Left hindlimb (tissue), 1 donor: ENCODE measurements around the gene RGPD5.
"Not testable (repeated sequence)": the region's sequence is repeated elsewhere in the genome, so short reads cannot be mapped to it uniquely, and the experiment has no call there.

Experiments used
- DNase-seq: peaks from one replicate; pipeline ENCODE4 v3.0.0-alpha.2; 2018

The RGPD5 gene

DNA sequence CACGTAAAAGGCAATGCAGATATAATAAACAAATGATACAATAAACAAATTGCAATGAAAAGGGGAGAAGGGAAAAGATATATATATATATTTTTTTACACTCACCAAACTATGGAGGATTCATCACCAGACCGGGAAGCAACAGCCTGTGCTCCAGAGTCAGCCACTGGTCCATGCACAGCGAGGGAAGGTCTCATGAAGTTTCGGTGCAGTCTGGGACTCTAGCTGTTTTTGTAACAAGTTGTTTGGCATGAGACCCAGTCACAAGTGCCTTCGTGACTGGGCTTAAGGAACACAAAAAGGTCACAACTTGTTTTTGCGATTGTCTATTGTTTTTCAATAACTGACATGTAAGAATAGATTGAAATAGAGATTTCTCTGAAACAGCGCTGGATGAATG lies 99.6 kb downstream of the RGPD5 start:
- not testable (repeated sequence) for DNase-seq

DNA sequence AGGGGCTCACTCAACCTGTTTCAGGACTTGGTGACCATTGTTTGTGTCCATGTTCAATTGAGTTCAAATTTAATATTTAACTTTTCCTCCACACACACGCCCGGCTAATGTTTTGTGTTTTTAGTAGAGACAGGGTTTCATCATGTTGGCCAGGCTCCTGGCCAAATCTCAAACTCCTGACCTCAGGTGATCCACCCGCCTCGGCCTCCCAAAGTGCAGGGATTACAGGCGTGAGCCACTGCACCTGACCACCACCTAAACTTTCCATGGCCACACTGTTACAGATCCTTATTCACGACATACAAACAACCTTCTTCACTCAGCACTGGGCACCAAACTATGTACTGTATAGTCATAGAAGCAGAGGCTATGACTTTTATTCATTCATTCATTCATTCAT lies 100.0 kb downstream of the RGPD5 start:
- DNase-seq, result not testable (repeated sequence)

DNA sequence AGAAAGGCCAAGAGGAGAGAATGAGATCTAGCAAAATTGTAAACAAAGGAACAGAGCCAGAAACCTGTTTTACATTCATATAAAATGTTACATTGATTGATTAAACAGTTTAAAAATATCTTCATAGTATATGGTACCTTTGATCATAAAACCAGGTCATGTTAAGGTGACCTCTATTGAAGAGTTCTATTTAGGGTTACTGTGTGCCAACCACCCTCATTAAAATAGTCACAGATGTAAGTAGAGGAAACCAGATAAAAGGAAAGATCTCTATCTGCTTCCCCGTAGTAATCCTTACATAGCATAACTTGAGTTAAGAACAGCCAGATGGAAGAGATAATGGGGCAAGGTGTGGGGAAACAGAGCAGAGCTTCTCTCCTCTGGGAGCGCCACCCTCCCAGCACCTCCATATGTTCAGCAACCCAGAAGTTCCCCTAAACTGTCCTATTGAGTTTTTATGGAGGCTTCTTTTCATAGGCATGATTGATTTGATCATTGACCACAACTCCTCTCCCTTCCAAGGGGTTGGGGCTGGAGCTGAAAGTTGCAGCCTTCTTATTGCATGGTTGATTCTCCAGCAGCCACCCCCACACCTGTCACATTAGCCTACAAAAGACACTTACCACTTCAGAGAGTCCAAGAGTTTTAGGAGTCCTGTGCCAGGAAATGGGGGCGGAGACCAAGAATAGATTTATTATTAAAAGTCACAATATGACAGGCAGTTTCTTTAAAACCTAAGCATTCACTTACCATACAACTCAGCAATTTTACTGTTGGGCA lies 101.2 kb downstream of the RGPD5 start:
- DNase-seq, result not testable (repeated sequence)

DNA sequence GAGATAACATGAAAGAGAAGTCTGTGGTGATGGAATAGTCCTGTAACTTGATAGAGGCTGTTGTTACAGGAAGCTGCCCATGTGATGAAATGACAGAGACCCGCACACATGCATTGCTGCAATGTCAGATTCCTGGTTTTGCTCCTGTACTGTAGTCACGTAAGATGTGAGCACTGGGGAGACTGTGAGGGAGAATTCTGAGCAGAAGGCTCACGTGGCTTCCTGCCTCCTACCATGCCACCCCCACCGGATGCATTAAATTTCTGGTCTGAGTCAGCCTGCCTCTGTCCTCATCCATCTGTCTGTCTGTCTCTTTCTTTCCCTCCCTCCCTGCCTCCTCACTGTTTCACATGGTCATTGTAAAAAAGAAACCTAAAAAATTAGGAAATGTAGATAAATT lies 102.1 kb downstream of the RGPD5 start:
- DNase-seq, result not testable (repeated sequence)

GRCh38 chr2:109897769-109898461 lies 103.8 kb downstream of the RGPD5 start:
- not testable (repeated sequence) for DNase-seq

DNA sequence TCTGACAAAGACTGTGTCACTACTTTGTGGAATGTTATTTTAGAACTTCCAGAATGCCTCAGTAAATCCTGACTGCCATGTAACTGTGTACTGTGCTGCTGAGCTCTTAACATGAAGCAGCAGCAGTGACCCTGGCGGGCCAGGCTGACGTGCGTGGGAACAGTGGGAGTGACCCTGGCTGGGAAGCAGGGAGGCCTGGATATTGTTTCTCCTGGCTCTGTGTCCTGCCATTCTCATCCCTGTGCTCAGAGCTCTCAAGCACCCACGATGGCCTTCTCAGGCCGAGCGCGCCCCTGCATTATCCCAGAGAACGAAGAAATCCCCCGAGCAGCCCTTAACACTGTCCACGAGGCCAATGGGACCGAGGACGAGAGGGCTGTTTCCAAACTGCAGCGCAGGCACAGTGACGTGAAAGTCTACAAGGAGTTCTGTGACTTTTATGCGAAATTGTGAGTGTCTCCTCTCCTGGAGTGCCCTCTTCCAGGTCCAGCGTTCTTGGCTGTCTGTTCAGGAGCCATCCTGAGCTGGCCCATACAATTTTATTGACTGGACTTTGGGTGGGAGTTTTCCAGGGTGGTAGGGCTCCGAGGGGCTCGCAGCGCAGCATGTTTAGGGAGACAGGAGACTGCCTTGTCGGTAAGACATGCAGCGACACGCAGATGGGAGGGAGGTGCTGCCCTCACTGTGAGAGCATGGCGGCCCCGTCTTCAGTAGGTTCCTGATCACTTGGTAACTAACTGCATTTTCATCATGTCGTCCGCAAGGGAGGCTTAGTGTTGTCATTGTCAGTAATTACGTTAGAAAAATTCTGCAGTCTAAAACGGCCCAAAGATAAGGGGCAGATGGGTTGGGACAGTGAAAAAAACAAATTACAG lies 104.6 kb downstream of the RGPD5 start, which contains the start of gene LIMS3:
TSS of gene LIMS3 (plus strand) at position 227 of the 875 bp plus-strand sequence. CDS start at position 268, 41 bp downstream.
- DNase-seq, result not testable (repeated sequence)

DNA sequence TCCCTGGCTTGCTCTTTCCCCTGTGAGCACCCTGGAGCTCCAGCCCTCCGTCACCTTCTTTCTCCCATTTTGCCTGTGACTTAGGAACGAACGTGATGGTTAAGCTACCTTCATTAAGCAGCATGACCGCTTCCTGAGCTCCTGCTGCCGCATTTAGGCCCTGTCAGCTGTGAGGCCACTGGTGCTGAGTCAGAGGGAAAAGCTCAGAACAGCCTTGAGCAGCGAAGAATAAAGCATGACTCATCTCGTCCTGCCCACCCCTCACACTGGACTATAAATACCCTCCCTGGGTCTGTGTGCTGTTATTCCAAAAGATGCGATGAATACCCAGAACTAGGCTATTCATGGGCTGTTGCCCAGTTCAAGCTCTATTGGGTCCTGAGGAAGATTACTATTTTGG lies 111.7 kb downstream of the RGPD5 start:
- not testable (repeated sequence) for DNase-seq
